ENCODE results near the gene KDM4B.

The KDM4B gene

GRCh38 chr19:5059213-5059574 is 90.3 kb downstream of the KDM4B start:
- Histone ChIP-seq H3K4me2 (no peak overlapping the region), H3K4me3 (no peak overlapping the region), H3K9ac (no peak overlapping the region), H3K27ac (no peak overlapping the region), H3K36me3 (peaks cover 57 to 98% (median 91%) of the 10 kb centered on the region in 11 experiments), H3K4me1 (peaks cover 0 to 9% (median 0%) of the 10 kb centered on the region in 10 experiments; a peak in 2 of 20 replicates), H4K20me1 (peaks cover 47 to 96% (median 81%) of the 10 kb centered on the region in 11 experiments), H3K9me3 (replicated peaks in 1 of 11) (peaks cover 22 to 30% (median 26%) of the 10 kb centered on the region in 11 experiments), H3K27me3 (no peaks in the 10 kb centered on the region)
- no peak for TF ChIP-seq Cebpa-rat (IDR thresholded peaks at IDR 0.05)

- Histone ChIP-seq H3K4me1 (peaks cover 0 to 9% (median 0%) of the 10 kb centered on the region in 10 experiments; a peak in 2 of 20 replicates), H3K27ac (no peak overlapping the region), H3K9me3 (replicated peaks in 1 of 11) (peaks cover 22 to 30% (median 26%) of the 10 kb centered on the region in 11 experiments), H3K36me3 (peaks cover 55 to 98% (median 89%) of the 10 kb centered on the region in 11 experiments), H3K4me3 (no peak overlapping the region), H3K9ac (no peak overlapping the region), H3K4me2 (no peak overlapping the region), H4K20me1 (peaks cover 47 to 96% (median 81%) of the 10 kb centered on the region in 11 experiments), H3K27me3 (no peaks in the 10 kb centered on the region)
- no peak for TF ChIP-seq Cebpa-rat (IDR thresholded peaks at IDR 0.05)
Observed at GRCh38 chr19:5059793-5060192, 90.9 kb downstream of the KDM4B start.

- Histone ChIP-seq H3K4me2 (no peak overlapping the region), H3K27me3 (no peaks in the 10 kb centered on the region), H3K9ac (no peak overlapping the region), H3K27ac (no peak overlapping the region), H3K4me3 (0 out of 20 replicates have a peak overlapping the region, but pooled peaks of 1 of the 10 experiments have one; percentile 3), H3K36me3 (peaks cover 54 to 100% (median 82%) of the 10 kb centered on the region in 11 experiments), H4K20me1 (peaks cover 59 to 99% (median 86%) of the 10 kb centered on the region in 11 experiments), H3K4me1 (peaks cover 0 to 9% (median 0%) of the 10 kb centered on the region in 10 experiments; a peak in 2 of 20 replicates), H3K9me3 (replicated peaks in 1 of 11) (peaks cover 22 to 30% (median 26%) of the 10 kb centered on the region in 11 experiments)
- no peak for TF ChIP-seq Cebpa-rat (IDR thresholded peaks at IDR 0.05)
Observed at GRCh38 chr19:5062195-5062594, 93.3 kb downstream of the KDM4B start.

GRCh38 chr19:5062799-5063198 is 93.9 kb downstream of the KDM4B start:
- no peak overlapping the region for H3K27ac ChIP-seq
- peaks cover 58 to 99% (median 86%) of the 10 kb centered on the region in 11 experiments for H4K20me1 ChIP-seq
- H3K4me1 ChIP-seq: peaks cover 0 to 8% (median 0%) of the 10 kb centered on the region in 10 experiments; a peak in 4 of 20 replicates
- no peak overlapping the region for H3K4me3 ChIP-seq
- H3K9me3 ChIP-seq (replicated peaks in 1 of 11): peaks cover 22 to 30% (median 26%) of the 10 kb centered on the region in 11 experiments
- no peaks in the 10 kb centered on the region for H3K27me3 ChIP-seq
- no peak overlapping the region for H3K4me2 ChIP-seq
- H3K9ac ChIP-seq: no peak overlapping the region
- H3K36me3 ChIP-seq: peaks cover 49 to 96% (median 76%) of the 10 kb centered on the region in 11 experiments
- TF ChIP-seq Cebpa-rat (IDR thresholded peaks at IDR 0.05): no peak

- peaks cover 61 to 99% (median 86%) of the 10 kb centered on the region in 11 experiments for H4K20me1 ChIP-seq
- no peak overlapping the region for H3K27ac ChIP-seq
- H3K4me1 ChIP-seq: peaks cover 0 to 14% (median 11%) of the 10 kb centered on the region in 10 experiments; a peak in 15 of 20 replicates
- no peak overlapping the region for H3K4me2 ChIP-seq
- H3K9ac ChIP-seq: no peak overlapping the region
- peaks cover 22 to 30% (median 26%) of the 10 kb centered on the region in 11 experiments for H3K9me3 ChIP-seq (replicated peaks in 1 of 11)
- TF ChIP-seq Cebpa-rat (IDR thresholded peaks at IDR 0.05): no peak
- H3K4me3 ChIP-seq: no peak overlapping the region
- peaks cover 46 to 96% (median 73%) of the 10 kb centered on the region in 11 experiments for H3K36me3 ChIP-seq
- H3K27me3 ChIP-seq: peaks cover 0 to 11% (median 4%) of the 10 kb centered on the region in 11 experiments; a peak in 5 of 22 replicates
Observed at GRCh38 chr19:5063873-5064645, 95.1 kb downstream of the KDM4B start.

GRCh38 chr19:5064896-5065295 is 96.0 kb downstream of the KDM4B start:
- no peak for TF ChIP-seq Cebpa-rat (IDR thresholded peaks at IDR 0.05)
- Histone ChIP-seq H3K9me3 (replicated peaks in 1 of 11) (peaks cover 22 to 28% (median 26%) of the 10 kb centered on the region in 11 experiments), H4K20me1 (peaks cover 70 to 99% (median 87%) of the 10 kb centered on the region in 11 experiments), H3K27me3 (peaks cover 0 to 19% (median 12%) of the 10 kb centered on the region in 11 experiments; a peak in 10 of 22 replicates), H3K36me3 (peaks cover 43 to 94% (median 64%) of the 10 kb centered on the region in 11 experiments), H3K4me3 (no peak overlapping the region), H3K4me2 (no peak overlapping the region), H3K9ac (no peak overlapping the region), H3K27ac (no peak overlapping the region), H3K4me1 (peaks cover 7 to 23% (median 20%) of the 10 kb centered on the region in 10 experiments)

- Histone ChIP-seq H3K36me3 (peaks cover 38 to 90% (median 58%) of the 10 kb centered on the region in 11 experiments), H3K9me3 (replicated peaks in 1 of 11) (peaks cover 22 to 25% (median 24%) of the 10 kb centered on the region in 11 experiments)
Observed at GRCh38 chr19:5065663-5066093, 96.8 kb downstream of the KDM4B start.

GRCh38 chr19:5066768-5067167 is 97.9 kb downstream of the KDM4B start:
- H4K20me1 ChIP-seq: peaks cover 85 to 100% (median 94%) of the 10 kb centered on the region in 11 experiments
- peaks cover 27 to 86% (median 47%) of the 10 kb centered on the region in 11 experiments for H3K36me3 ChIP-seq

More at GRCh38 chr19:5065663-5066093, 96.8 kb downstream of the KDM4B start:
- no peak for TF ChIP-seq Cebpa-rat (IDR thresholded peaks at IDR 0.05)
- peaks cover 15 to 30% (median 28%) of the 10 kb centered on the region in 10 experiments for H3K4me1 ChIP-seq
- H3K27ac ChIP-seq: no peak overlapping the region
- H3K4me2 ChIP-seq: no peak overlapping the region
- peak overlapping the region in 1 of 11 experiments; percentile 44; a peak in 1 of 22 replicates for H3K9ac ChIP-seq
- H3K27me3 ChIP-seq: peaks cover 0 to 26% (median 20%) of the 10 kb centered on the region in 11 experiments; a peak in 11 of 22 replicates
- no peak overlapping the region for H3K4me3 ChIP-seq
- H4K20me1 ChIP-seq: peaks cover 78 to 99% (median 88%) of the 10 kb centered on the region in 11 experiments

GRCh38 chr19:5067678-5068077 is 98.8 kb downstream of the KDM4B start:
- Histone ChIP-seq H3K36me3 (peaks cover 18 to 86% (median 41%) of the 10 kb centered on the region in 11 experiments), H3K27me3 (peaks cover 0 to 38% (median 24%) of the 10 kb centered on the region in 11 experiments; a peak in 11 of 22 replicates), H3K4me3 (no peak overlapping the region)

More at GRCh38 chr19:5066768-5067167, 97.9 kb downstream of the KDM4B start:
- Histone ChIP-seq H3K27me3 (peaks cover 0 to 30% (median 22%) of the 10 kb centered on the region in 11 experiments; a peak in 11 of 22 replicates), H3K9me3 (replicated peaks in 1 of 11) (peaks cover 12 to 14% (median 13%) of the 10 kb centered on the region in 11 experiments), H3K4me3 (no peak overlapping the region), H3K27ac (no peak overlapping the region), H3K4me2 (no peak overlapping the region), H3K4me1 (peaks cover 26 to 41% (median 39%) of the 10 kb centered on the region in 10 experiments), H3K9ac (no peak overlapping the region)
- TF ChIP-seq Cebpa-rat (IDR thresholded peaks at IDR 0.05): no peak

More at GRCh38 chr19:5067678-5068077, 98.8 kb downstream of the KDM4B start:
- no peak overlapping the region for H3K27ac ChIP-seq
- H3K4me1 ChIP-seq: peaks cover 35 to 50% (median 48%) of the 10 kb centered on the region in 10 experiments
- H4K20me1 ChIP-seq: peaks cover 89 to 100% (median 98%) of the 10 kb centered on the region in 11 experiments
- no peak for TF ChIP-seq Cebpa-rat (IDR thresholded peaks at IDR 0.05)
- peak overlapping the region in 1 of 11 experiments; percentile 91; a peak in 3 of 22 replicates for H3K4me2 ChIP-seq
- no peak overlapping the region for H3K9ac ChIP-seq
- H3K9me3 ChIP-seq (replicated peaks in 1 of 11): peaks cover 3 to 5% (median 4%) of the 10 kb centered on the region in 11 experiments; a peak in 19 of 22 replicates
